ENCODE results near the gene TNNT3. TPM values are rescaled to one million over a fixed set of nuclear protein-coding genes. Genes with fewer than 3 reads are reported as not detected.
"Not testable (repeated sequence)": the region's sequence is repeated elsewhere in the genome, so short reads cannot be mapped to it uniquely, and the experiment has no call there.

TNNT3 gene
- total RNA-seq, 2 donors from 2014 or later = 0.73 TPM; not detected in 1

GRCh38 chr11:1879941-1880720, 39.4 kb upstream of the TNNT3 start:
- DNase-seq = no peak
- no peak for ATAC-seq
- intact Hi-C loops (cut with DNase I, micrococcal nuclease) = no loop called here

DNA sequence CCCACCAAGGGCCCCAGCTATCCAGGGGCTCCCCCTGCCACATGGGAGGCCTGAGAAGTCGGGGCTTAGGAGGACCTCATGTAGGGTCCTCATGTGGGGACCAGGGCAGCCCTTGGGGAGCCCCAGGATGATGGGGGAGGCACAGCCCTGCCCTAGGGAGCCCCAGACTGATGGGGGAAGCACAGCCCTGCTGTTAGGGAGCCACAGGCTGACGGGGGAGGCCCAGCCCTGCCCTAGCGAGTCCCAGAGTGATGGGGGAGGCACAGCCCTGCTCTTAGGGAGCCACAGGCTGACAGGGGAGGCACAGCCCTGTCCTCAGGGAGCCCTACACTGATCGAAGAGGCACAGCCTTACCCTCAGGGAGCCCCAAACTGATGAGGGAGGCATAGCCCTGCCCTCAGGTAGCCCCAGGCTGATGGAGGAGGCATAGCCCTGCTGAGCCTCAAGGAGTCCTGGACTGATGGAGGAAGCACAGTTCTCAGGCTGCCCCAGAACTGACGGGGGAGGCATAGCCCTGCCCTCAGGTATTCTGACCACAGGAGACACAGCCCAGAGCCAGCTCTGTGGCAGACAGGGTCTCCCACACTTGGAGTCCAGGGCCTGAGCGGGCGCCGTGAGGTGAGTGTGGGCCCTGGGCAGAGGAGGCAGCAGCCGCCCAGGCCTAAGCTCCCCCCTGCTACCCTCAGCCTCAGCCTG, 38.6 kb upstream of the TNNT3 start:
- intact Hi-C loops (cut with DNase I, micrococcal nuclease) = no loop called here
- ATAC-seq (no peak), DNase-seq (no peak)

GRCh38 chr11:1881442-1882264, 37.9 kb upstream of the TNNT3 start:
- intact Hi-C loops (cut with DNase I, micrococcal nuclease) = no loop called here
- peak; percentile 3 for ATAC-seq
- no peak for DNase-seq

- DNase-seq (peak; percentile 70 to 90), ATAC-seq (peak; percentile 94)
- intact Hi-C loops (cut with DNase I, micrococcal nuclease) = no loop called here
Observed at GRCh38 chr11:1882265-1883238, 37.0 kb upstream of the TNNT3 start.

DNA sequence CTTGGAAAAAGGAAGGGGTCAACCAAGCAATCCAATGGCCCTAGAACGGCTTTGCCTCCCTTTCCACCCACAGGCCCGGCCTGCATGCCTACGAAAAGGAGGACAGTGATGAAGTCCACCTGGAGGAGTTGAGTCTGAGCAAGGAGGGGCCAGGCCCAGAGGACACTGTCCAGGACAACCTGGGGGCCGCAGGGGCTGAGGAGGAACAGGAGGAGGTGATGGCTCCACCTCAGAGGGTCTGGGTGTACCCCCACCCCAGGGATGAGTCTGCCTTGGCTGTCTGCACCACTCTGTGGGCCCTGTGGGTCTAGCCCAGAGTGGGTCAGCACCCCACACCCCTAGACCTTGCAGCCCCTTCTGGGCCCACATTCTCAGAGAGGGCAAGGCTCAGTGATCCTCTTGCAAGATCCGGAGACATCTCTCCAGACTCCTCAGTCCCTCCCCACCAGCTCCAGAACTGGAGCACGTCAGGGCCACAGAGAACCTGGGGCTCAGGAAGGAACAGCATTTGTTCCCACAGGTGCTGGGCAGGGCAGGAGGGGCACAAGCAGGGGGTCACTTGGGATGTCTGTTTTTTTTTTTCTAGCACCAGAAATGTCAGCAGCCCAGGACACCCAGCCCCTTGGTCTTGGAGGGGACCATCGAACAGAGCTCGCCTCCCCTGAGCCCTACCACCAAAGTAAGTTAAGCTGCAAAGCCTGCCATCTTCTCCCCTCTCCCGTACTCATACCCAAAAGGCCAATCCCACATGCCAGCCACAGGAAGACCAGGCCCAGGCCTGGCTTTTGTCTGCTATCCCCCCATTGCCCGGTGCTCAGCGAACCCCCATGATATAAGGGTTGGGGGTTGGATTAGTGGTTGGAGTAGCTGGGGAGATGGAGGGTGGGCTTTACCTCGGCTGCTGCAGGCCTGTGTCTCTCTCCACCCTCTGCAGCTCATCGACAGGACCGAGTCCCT, 35.9 kb upstream of the TNNT3 start:
- DNase-seq = no peak
- ATAC-seq = no peak
- intact Hi-C loops (cut with DNase I, micrococcal nuclease) = no loop called here

DNA sequence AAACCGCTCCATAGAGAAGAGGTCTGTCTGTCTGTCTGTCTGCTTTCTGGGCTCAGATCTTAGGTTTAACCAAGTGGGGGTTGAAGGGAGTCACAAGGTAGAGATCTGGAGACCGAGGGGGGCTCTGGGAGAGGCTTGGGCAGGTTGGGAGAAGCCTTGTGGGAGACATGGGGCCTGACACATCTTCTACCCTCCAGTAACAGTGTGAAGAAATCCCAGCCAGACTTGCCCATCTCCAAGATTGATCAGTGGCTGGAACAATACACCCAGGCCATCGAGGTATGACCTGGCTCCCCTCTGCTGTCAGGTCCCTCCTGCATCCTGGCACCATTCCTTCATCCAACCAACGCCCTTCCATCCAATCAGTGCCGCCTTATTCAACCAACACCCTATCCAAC, 35.2 kb upstream of the TNNT3 start:
- ATAC-seq (no peak), DNase-seq (no peak)
- intact Hi-C loops (cut with DNase I, micrococcal nuclease) = no loop called here

DNA sequence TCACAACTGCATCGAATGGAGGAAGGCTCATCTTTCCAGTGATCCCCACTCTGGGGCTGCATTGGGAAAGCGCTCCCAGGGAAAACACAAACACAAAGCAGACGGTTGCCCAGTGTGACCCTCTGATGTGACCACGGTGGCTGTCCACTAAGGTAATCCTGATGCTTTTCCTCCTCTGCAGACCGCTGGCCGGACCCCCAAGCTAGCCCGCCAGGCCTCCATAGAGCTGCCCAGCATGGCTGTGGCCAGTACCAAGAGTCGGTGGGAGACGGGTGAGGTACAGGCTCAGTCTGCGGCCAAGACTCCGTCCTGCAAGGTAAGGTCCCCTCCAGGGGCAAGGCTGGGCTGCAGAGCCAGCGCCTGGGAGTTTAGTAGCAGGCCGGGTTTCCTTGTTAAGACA, 33.0 kb upstream of the TNNT3 start:
- ATAC-seq; DNase-seq; intact Hi-C loops (cut with DNase I, micrococcal nuclease): not testable (repeated sequence)

GRCh38 chr11:1887451-1888346, 31.8 kb upstream of the TNNT3 start:
- intact Hi-C loops (cut with DNase I, micrococcal nuclease) = no loop called here
- ATAC-seq = no peak
- no peak for DNase-seq

- DNase-seq = no peak
- intact Hi-C loops (cut with DNase I, micrococcal nuclease) = no loop called here
- ATAC-seq = no peak
Observed at GRCh38 chr11:1888347-1888753, 31.2 kb upstream of the TNNT3 start.

DNA sequence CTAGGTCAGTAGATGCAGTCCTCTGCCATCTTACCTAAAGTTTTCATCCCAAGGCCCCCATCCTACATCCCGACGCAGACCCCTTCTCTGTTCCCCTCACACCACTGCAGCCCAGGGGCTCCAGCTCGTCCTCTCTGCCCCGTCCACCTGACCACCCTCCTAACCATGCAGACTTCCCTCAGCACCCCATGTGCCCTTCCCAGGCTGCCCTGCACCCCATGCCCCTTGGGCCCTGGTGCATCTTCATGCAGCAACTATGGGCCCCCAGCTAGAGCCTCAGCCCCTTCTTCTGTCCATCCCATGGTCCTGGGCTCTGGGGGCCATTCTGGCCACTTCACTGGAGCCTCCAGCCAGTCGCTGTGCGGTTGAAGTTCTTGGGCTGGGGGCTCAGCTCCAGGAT, 30.7 kb upstream of the TNNT3 start:
- no peak for DNase-seq
- ATAC-seq = no peak
- intact Hi-C loops (cut with DNase I, micrococcal nuclease) = no loop called here

DNA sequence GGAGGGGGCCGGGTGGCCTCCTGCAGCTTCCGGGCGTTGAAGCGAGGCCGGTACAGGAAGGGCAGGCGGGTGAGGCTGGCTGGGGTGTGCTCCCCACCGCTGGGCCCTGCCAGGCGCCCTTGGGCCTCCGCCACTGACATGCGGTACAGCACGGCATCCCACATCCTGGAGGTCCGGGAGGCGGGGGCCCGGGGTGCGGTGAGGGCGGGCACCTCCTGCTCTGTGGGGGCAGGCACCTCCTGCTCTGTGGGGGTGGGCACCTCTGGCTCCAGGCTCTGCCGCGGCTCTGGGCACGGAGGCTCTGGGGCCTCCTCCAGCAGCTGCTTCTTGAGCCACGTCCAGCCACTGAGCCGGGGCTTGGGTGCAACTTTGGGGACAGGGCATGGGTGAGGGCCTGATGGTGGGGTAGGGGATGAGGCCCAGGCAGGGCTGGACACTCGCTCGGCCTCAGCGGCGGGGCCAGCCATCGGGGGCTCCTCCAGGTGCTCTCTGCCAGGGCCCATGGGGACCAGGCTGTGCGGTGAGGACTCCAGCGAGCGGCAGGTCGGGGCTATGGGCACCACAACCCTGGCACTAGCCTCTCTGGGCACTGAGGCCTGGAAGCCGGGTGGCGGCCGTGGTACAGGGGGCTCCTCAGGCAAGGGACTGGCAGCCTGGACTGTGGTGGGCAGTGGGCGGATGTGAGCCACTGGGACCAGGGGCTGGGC, 30.1 kb upstream of the TNNT3 start:
- intact Hi-C loops (cut with DNase I, micrococcal nuclease) = no loop called here
- DNase-seq (peak in 1 of 2 donors; percentile 42), ATAC-seq (peak; percentile 15)

GRCh38 chr11:1889941-1890855, 29.3 kb upstream of the TNNT3 start:
- intact Hi-C loops (cut with DNase I, micrococcal nuclease) = loop anchor here in 1 of 2 donors (10.0 kb wide), 1 partner anchor 55 kb away; the partner anchor contains the start of gene MRPL23
- DNase-seq (no peak), ATAC-seq (no peak)

- ATAC-seq (no peak), DNase-seq (no peak)
- intact Hi-C loops (cut with DNase I, micrococcal nuclease) = loop anchor here in 1 of 2 donors (10.0 kb wide), 1 partner anchor 54 kb away; the partner anchor contains the start of gene MRPL23
Observed at GRCh38 chr11:1890856-1891830, 28.4 kb upstream of the TNNT3 start.

DNA sequence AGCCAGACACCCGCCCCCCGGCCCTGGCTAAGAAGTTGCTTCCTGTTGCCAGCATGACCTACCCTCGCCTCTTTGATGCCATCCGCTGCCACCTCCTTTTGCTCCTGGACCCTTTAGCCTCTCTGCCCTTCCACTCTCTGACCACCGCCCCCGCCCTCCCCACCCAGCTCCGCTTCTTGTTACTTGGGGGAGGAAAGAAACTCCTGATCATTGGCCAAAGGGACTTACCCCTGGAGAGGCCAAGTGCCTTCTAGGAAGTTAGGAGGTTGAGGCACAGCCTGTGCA, 27.7 kb upstream of the TNNT3 start, which contains the start of gene PRR33:
TSS of gene PRR33 (minus strand) at position 65 of the 285 bp plus-strand sequence. CDS start 1,311 bp downstream, outside the sequence.
- DNase-seq = no peak
- intact Hi-C loops (cut with DNase I, micrococcal nuclease) = loop anchor here (2.0 to 10.0 kb wide), 2 partner anchors 25 to 53 kb away; partner anchors contain the start of gene MRPL23 (in 1 of the 2)

More for the DNA sequence above, 27.7 kb upstream of the TNNT3 start, which contains the start of gene PRR33:
- ATAC-seq = no peak

Data from left colon (tissue), 2 donors.